ENCODE data around the gene EID1.

GRCh38 chr15:48916721-48917120, 38.8 kb downstream of the EID1 start:
- no peak for TF ChIP-seq CTCF (IDR thresholded peaks at IDR 0.05; ENCODE audit: insufficient read depth, low read depth, low read length)
- no peak for TF ChIP-seq EZH2 (IDR thresholded peaks at IDR 0.05; ENCODE audit: insufficient read depth, low read length)
